HCT116 (cell line): ENCODE measurements around the gene APOB.

Experiments
- CEBPB ChIP-seq: IDR thresholded peaks from 2 replicates; pipeline ENCODE4 v1.6.1; 2012; ENCODE audit warnings: low read depth
- CTCF ChIP-seq, 3 experiments: fragments of 200-600 bp in 1 of 3; sonication (generic) in 1 of 3; IDR thresholded peaks in 2 of 3; conservative IDR thresholded peaks in 1 of 3; 2 replicates each; pipeline ENCODE4 v1.5.1; 2012 to 2017; ENCODE audit warnings: low read depth in 2 of 3, low read length in 2 of 3, antibody characterized with exemption in 1 of 3, borderline replicate concordance in 1 of 3, control low read depth in 1 of 3, mild to moderate bottlenecking in 1 of 3, mixed read lengths in 1 of 3, mixed run types in 1 of 3, moderate library complexity in 1 of 3; ENCODE audit not compliant: insufficient read depth in 1 of 3
- EZH2phosphoT487 ChIP-seq: fragments of 200-600 bp; IDR thresholded peaks from 2 replicates; pipeline ENCODE4 v1.6.1; 2018; ENCODE audit warnings: antibody characterized with exemption, borderline replicate concordance
- MAX ChIP-seq: IDR thresholded peaks from 2 replicates; pipeline ENCODE4 v1.6.1; 2012
- REST ChIP-seq: IDR thresholded peaks from 2 replicates; pipeline ENCODE4 v1.6.1; 2012; ENCODE audit warnings: low read depth
- SP1 ChIP-seq: IDR thresholded peaks from 2 replicates; pipeline ENCODE4 v1.6.1; 2012; ENCODE audit warnings: low read depth
- SRF ChIP-seq: IDR thresholded peaks from 2 replicates; pipeline ENCODE4 v1.6.1; 2012; ENCODE audit warnings: low read depth
- TCF7L2 ChIP-seq: IDR thresholded peaks from 2 replicates; pipeline ENCODE4 v1.7.0; 2011; ENCODE audit warnings: borderline replicate concordance, inconsistent platforms; ENCODE audit not compliant: insufficient read depth, insufficient read length; ENCODE audit errors: extremely low read depth

GRCh38 chr2:21072477-21073242 lies 28.8 kb upstream of the APOB start:
- no peak for TF ChIP-seq SP1
- TF ChIP-seq MAX = no peak
- TF ChIP-seq REST = no peak
- TF ChIP-seq SRF = no peak
- no peak for TF ChIP-seq CTCF (IDR thresholded peaks at IDR 0.05 in 2 of 3, conservative IDR thresholded peaks at IDR 0.05 in 1 of 3; ENCODE audit: borderline replicate concordance in 1 of 3, insufficient read depth in 1 of 3, low read depth in 2 of 3, low read length in 2 of 3)
- TF ChIP-seq EZH2phosphoT487 = no peak
- TF ChIP-seq CEBPB = no peak
- no peak for TF ChIP-seq TCF7L2
